GM18951 (cell line): ENCODE data around the gene ZCCHC17.

Source experiments
- POLR2A ChIP-seq: IDR thresholded peaks from 4 replicates; pipeline ENCODE4 v1.6.1; 2011; ENCODE audit warnings: mild to moderate bottlenecking; ENCODE audit not compliant: insufficient read length, insufficient read depth; ENCODE audit errors: extremely low read depth
- in situ Hi-C: fragments of 300-500 bp; cut with MboI; formaldehyde crosslinking; loops from one replicate; pipeline ENCODE4 v1.12.0; 2022; ENCODE audit warnings: low sequenced_read_pairs, mixed read lengths, inconsistent platforms; ENCODE audit not compliant: unreplicated experiment

Gene ZCCHC17

DNA sequence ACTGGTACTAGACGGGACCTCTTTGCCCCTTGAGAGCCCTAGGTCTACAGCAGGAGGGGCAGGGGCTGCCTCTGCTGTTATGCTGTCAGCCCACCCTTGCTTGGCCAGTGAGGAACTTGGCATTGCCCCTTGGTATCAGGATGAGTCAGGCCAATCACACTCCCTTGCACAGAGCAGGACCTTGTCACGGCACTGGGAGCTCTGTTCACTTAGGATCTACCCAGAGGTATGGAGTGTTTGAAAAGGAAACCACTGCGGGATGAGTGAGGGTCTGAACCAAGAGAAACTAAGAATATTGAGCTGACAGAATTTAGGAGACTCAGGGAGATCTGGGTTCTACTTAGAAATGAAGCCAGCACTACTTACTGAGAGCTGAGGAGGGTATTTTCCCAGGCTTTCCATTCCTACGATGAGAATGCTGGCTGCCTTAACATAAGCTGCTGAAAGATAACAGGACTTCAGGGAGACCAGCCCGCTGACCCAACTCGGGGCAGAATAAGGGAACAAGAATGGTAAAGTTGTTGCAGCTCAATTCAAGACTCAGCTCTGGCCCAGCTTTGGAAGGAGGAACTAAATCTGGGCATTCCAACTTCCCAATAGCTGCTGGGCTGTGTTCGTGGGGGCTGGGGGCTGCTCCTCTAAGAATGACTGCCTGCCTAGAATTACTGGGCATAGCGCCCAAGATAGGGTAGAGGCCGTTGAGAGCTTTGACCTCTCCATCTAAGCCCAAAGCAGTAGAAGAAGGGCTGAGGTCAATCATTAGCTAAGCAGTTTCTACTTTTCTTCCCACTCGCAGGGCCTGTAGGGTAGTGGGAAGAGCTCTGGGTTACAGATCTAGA is 74.5 kb downstream of the ZCCHC17 start:
- no peak for TF ChIP-seq POLR2A
- in situ Hi-C loops: no loop called here

DNA sequence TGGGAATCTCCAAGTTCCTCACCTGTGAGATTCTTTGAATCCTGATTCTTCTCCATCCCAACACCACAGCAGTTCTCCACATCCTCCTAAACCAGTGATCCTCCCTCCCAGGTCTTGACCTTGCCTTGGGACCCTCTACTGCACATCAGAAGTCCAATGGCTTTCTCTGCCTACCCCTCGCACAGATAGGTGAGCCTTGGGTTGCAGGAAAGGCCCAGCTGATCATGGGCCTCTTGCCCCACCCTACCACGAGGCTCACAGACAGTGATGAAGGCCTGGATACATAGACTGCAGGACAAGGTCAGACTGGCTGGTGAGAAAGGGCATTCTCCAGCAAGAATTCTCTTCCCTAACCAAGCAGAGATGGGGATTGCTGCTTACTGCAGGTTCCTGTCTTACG is 75.2 kb downstream of the ZCCHC17 start:
- in situ Hi-C loops: no loop called here
- TF ChIP-seq POLR2A: no peak

DNA sequence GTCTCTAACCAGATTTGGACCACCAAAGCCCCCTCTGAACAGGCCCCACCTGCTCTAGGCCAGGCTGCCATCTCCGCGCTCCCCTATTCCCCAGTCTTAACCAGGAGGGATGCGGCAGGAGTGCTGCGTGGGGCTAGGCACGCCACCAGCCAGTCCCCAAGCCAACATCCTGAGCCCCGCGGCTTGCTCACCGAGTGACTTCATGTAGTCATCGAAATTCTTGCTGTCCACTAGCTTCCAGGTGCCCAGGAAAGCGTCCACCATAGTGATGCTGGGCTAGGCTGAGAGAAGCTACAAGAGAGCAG is 75.9 kb downstream of the ZCCHC17 start:
- in situ Hi-C loops: no loop called here
- TF ChIP-seq POLR2A: no peak

DNA sequence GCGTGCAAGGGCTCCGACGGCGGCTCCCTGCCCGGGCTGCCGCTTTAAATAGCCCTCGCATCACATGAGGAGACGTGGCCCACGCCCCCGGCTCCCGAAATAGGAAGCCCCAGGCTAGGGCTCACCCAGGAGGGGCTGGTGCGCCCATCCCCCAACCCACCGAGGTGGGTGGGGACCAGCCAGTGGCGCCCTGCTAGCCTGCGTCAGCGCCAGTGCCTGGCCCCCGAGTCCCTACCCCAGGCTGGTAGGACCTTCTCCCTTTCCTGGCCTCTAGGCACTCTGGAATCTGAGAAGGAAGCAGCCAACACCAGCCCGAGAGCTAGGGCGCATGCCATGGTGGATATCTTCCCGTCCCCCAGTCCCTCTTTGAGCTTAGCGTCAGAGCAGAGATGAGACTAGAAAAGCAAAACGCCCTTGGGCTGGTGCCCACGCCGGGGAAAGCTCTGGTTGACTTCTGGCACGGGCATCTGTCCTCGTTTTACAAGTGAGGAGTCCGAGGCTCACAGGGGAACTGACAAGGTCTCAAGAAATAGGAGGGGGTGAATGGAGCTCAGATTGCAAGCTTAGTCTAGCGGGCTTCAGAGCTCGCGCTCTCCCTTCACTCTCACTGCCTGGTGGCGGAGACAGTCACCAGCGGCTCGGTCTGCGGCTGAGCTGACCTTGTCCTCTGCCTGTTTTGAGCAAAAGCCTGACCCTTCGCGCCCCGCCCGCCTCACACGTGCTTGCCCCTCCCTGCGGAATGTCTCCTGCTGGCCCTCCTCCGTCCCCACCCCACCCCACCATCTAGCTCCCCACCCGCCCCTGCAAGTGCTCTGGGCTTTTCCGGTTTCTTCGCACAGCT is 76.4 kb downstream of the ZCCHC17 start, which contains the start of gene FABP3:
FABP3 (minus strand) TSS at position 21 of the 841 bp plus-strand sequence. CDS start 62 bp downstream, outside the sequence.
- in situ Hi-C loops: no loop called here
- no peak for TF ChIP-seq POLR2A

DNA sequence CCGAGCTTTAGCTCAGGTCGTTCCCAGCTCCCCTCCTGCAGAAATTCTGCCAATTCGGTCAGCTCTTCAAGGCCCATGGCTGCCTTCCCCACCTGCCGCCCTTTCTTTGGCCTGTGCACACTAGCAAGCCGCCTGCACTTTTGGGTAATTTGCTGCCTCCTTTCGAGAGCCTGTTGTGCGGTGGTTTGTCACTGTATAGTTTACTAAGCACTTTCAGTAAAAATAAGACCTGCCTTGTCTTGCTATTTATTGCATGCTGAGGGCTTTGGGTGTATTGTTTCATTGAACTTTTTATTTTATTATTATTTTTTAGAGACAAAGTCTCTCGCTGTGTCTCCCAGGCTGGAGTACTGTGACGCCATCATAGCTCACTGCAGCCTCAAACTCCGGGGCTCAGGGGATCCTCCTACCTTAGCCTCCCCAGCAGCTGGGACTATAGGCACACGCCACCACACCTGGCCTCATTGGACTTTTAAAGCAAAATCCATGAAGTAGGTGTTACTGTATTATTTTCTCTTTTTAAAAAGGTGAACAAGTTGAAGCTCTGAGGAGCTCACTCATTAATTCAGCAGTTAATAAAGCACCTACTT is 77.2 kb downstream of the ZCCHC17 start:
- TF ChIP-seq POLR2A: no peak
- in situ Hi-C loops: no loop called here

DNA sequence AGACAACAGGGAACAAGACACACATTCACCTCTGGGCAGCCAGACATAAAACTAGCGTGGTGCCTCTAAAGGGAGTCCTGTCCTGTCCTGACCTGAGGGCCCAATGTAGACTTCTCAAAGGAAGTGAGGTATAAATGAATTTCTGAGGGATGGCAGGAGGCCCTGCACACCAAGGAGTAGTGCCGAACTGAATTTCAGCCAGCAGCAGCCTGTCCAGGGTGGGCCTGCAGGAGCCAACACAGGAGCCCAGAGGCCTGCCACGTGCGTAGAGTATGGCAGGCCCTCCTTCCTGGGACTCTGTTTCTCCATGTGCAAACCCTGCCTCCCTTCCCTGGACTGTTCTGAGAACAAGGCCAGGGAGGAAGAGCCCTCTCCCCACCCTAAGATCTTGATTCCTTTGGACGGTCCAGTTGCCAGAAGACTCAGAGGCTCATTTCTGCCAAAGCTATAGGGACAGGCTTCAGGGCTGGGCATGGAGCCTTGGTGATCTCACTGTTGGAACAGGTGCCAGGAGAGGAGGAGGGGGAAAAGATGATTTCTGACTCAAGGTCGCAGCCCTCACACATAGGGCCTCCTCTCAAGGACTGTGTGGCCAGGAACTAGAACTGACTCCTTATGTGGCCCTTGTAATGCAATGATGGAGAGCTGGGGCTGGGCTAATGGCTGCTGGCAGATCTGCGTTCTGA is 77.8 kb downstream of the ZCCHC17 start:
- no peak for TF ChIP-seq POLR2A
- in situ Hi-C loops: no loop called here

DNA sequence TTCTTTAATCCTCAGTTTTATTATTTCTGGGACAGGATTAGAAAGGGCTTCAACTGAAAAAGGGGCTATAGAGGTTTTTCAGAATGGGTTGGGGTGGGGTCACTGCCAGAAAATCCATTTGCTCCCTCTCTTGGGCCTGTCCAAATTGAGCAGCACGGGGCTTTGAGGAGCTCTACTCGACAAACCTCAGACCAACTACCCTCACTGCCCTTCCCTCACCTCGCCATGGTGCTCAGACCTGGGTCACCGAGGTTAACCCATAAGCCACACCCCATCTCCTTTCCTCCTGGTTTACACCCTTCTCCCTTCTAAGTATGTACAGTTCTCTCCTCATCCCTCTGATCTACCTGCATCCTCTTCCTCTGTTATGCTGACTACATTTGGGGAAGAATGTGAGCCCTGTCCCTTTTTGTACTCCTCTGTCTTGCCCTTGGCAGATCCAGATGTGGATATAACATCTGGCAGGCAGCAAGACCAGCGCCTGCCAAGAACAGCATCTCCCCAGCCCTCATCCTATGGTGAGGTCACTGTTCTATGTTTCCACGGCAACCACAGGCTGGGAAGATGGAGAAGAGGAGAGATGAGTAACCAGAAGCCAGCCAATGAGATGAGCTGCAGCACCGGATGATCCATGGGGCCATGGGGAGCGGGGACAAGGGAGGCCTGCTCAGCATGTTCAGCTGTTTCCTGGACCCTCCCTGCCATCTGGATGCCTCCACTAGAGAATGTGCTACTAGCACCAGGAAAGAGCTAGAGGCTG is 79.7 kb downstream of the ZCCHC17 start:
- TF ChIP-seq POLR2A: no peak
- in situ Hi-C loops: no loop called here

DNA sequence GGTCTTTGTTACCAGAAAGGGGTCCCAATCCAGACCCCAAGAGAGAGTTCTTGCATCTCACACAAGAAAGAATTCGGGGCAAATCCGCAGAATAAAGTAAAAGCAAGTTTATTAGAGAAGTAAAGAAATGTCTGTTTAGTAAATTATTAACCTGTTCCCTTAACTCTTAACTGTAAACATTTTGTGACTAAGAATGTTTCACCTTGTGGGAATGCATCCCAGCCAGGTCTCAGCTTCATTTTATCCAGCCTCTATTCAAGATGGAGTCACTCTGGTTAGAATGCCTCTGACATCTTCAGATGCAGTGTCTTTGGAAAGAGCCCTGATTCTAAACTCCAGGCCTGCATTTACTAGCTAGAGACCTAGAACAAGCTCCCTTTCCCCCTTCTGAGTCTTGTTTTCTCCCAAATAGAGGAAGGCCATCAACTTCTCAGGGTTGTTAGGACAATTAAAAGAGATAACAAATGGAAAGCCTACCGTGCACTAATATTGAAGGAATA is 80.6 kb downstream of the ZCCHC17 start:
- in situ Hi-C loops: no loop called here
- no peak for TF ChIP-seq POLR2A

DNA sequence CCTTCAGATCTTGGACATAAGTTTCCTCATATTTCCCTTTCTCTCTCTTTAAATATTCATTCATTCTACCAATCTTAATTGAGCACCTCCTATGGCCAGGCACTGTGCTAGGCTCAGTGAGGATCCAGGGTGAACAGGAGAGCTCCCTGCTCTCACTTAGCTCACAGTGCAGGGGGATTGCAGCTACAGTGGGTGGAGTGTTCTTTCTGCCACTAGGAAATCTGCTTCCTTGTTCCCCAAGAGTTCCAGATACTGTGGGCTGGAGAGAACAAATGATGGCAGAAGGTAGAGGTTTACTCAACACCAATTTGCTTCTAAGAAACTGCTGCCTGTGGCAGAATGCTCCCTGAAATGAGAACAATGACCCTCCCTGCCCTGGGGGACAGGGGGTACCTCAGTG is 81.2 kb downstream of the ZCCHC17 start:
- TF ChIP-seq POLR2A: no peak

DNA sequence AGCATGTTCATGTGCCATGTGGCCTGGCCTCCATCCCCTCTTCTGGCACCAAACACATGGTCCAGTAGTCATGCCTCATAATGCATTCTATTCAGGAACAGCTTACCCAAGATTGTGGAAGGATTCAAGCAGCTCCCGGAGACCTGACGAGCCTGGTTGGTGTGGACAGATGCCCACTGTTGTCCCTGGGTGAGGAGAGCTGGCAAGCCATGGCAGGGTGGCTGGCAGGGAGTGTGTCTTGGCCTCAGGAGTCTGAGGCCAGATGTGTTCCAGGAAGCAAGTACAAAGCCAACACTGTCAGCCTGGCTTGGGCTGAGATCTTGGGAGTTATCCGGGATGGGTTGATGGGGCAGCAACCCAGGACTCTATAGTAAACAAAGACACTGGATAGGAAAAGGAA is 83.3 kb downstream of the ZCCHC17 start:
- in situ Hi-C loops: no loop called here
- no peak for TF ChIP-seq POLR2A

More for the DNA sequence above, 81.2 kb downstream of the ZCCHC17 start:
- in situ Hi-C loops: no loop called here

DNA sequence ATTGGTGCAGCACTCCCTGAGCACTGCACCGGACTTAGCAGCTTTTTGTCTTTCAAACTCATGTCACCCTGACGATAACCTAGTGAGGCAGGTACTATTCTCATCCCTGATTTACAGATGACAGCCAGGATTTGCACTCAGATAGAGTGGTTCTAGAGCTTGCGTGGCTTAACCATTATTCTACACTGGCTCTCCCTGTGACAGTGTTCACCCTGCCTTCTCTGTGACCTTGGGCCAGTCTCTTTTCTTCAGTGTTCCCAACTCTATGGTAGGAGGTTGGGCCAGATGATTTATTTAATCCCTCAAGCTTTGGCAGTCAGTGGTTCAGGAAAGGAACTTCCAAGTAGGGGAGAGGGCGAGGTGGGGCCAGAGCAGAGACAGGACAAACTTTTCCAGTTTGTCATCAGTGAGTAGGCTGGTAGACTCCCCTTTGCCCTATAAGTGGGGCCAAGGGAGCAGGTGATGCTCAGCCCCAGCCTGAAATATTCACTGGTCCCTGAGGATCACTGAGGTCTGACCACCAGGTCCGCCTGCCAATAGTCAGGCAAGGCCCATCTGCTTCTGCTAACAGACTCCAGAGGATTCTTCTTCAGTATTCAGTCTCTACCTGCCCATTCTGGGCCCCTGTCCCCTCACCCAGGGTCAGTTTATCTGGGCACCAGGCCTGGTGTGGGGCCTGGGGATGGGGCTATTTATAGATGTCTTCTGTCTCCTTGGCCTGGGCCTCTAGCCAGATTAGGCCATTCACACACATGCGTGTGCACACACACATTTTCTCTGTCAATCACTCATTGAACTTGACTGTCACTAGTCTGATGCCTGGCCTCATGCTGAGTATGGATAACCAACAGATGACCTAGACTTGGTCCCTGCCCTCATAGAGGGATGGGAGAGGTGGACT is 84.8 kb downstream of the ZCCHC17 start:
- TF ChIP-seq POLR2A: no peak
- in situ Hi-C loops: no loop called here

DNA sequence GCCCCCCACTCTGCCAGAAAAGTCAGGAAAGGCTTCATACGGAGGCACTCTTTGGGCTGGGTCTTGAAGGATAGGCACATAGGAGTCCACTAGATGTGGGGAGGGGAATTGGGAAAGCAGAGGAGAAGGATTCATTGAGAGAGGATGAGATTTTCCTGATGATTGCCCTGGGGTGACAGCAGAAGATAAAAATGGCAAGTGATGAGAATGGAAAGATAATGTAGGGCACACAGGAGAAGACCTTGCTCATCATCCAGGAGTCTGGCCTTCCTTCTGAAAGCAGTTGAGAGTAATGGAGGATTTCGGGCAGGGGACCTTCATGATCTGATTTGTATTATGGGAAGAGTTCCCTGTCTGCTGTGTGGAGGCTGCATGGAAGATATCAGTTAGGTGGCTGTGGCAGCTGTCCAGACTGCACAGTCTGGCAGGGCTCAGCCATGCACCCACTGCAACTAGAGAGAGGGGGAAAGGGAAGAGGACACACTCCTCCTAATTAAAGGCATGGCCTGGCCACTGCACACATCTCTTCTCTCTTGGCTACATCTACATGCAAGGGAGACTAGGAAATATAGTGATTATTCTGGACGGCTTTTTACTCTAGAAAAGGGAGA is 85.7 kb downstream of the ZCCHC17 start:
- no peak for TF ChIP-seq POLR2A
- in situ Hi-C loops: no loop called here
